HUES6 (cell line): ENCODE measurements around the gene U2AF2.

Source experiments
- H3K27ac ChIP-seq: 2 replicates; pipeline ENCODE4 v1.7.0; 2013; ENCODE audit warnings: low read depth, mild to moderate bottlenecking, low read length, inconsistent platforms
- H3K27me3 ChIP-seq: 2 replicates; pipeline ENCODE4 v1.6.1; 2013; ENCODE audit warnings: low read length; ENCODE audit not compliant: control insufficient read depth, insufficient read depth
- H3K36me3 ChIP-seq: 2 replicates; pipeline ENCODE4 v1.6.1; 2013; ENCODE audit warnings: low read length; ENCODE audit not compliant: control insufficient read depth, insufficient read depth
- H3K4me1 ChIP-seq: 2 replicates; pipeline ENCODE4 v1.6.1; 2013; ENCODE audit warnings: low read length; ENCODE audit not compliant: control insufficient read depth, insufficient read depth
- H3K4me3 ChIP-seq: 2 replicates; pipeline ENCODE4 v1.5.1; 2013; ENCODE audit warnings: low read depth, low read length
- H3K9ac ChIP-seq: one replicate; pipeline ENCODE4 v1.6.1; 2013; ENCODE audit warnings: mild to moderate bottlenecking, low read length
- H3K9me3 ChIP-seq: 2 replicates; pipeline ENCODE4 v1.6.1; 2013; ENCODE audit warnings: low read depth, low read length; ENCODE audit not compliant: control insufficient read depth, insufficient read depth

U2AF2 gene

GRCh38 chr19:55654868-55655647 is at the start of gene U2AF2:
TSS of gene U2AF2 (plus strand) at chr19:55655035. CDS start at chr19:55655105, 70 bp downstream.
- peaks cover 25% of the 10 kb centered on the region for H3K4me1 ChIP-seq

GRCh38 chr19:55605207-55605636 is 49.6 kb upstream of the U2AF2 start:
- Histone ChIP-seq H3K27ac (peak overlapping the region; percentile 64; the same call in 1 of the 2 replicates), H3K27me3 (no peaks in the 10 kb centered on the region), H3K4me1 (peaks cover 13% of the 10 kb centered on the region), H3K9me3 (no peaks in the 10 kb centered on the region), H3K36me3 (peaks cover 15% of the 10 kb centered on the region; the same call in 1 of the 2 replicates), H3K4me3 (peak overlapping the region; percentile 66), H3K9ac (peak overlapping the region; percentile 71)

More at GRCh38 chr19:55654868-55655647, at the start of gene U2AF2:
- H3K36me3 ChIP-seq: peaks cover 22% of the 10 kb centered on the region
- peak within 1 kb of the TSS; percentile 99 for H3K9ac ChIP-seq
- peak within 1 kb of the TSS; percentile 97 for H3K4me3 ChIP-seq
- no peaks in the 10 kb centered on the region for H3K9me3 ChIP-seq
- H3K27me3 ChIP-seq: no peaks in the 10 kb centered on the region
- peak within 1 kb of the TSS; percentile 100 for H3K27ac ChIP-seq

GRCh38 chr19:55605637-55606470 is 49.0 kb upstream of the U2AF2 start, which contains the start of gene ZNF865:
TSS of gene ZNF865 (plus strand) at chr19:55605647. CDS start at chr19:55613619, 7,972 bp downstream.
- peak within 1 kb of the TSS; percentile 74 for H3K9ac ChIP-seq
- no peaks in the 10 kb centered on the region for H3K9me3 ChIP-seq
- peak within 1 kb of the TSS; percentile 77; the same call in 1 of the 2 replicates for H3K27ac ChIP-seq
- H3K27me3 ChIP-seq: no peaks in the 10 kb centered on the region
- peak within 1 kb of the TSS; percentile 77 for H3K4me3 ChIP-seq
- H3K4me1 ChIP-seq: peaks cover 13% of the 10 kb centered on the region
- peaks cover 15% of the 10 kb centered on the region; the same call in 1 of the 2 replicates for H3K36me3 ChIP-seq

DNA sequence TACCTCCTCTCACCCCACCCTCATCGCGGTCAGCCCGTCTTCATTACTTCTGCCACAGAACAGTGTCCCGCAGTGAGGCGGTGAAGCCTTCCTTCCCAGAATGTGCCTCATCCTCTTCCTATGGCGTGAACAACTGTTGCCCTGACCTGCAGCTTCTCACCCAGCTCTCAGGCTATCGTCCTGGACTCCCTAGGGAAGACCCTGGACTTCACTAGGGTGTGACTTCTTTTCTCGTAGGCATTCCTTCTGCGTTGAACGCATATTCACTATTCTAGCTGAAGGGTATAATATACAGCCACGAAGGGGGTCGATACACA is 48.4 kb upstream of the U2AF2 start:
- Histone ChIP-seq H3K27me3 (no peaks in the 10 kb centered on the region), H3K9ac (peak overlapping the region; percentile 53), H3K27ac (no peak overlapping the region), H3K36me3 (peaks cover 15% of the 10 kb centered on the region; the same call in 1 of the 2 replicates), H3K4me3 (peak overlapping the region; percentile 77), H3K9me3 (no peaks in the 10 kb centered on the region), H3K4me1 (peaks cover 13% of the 10 kb centered on the region)

DNA sequence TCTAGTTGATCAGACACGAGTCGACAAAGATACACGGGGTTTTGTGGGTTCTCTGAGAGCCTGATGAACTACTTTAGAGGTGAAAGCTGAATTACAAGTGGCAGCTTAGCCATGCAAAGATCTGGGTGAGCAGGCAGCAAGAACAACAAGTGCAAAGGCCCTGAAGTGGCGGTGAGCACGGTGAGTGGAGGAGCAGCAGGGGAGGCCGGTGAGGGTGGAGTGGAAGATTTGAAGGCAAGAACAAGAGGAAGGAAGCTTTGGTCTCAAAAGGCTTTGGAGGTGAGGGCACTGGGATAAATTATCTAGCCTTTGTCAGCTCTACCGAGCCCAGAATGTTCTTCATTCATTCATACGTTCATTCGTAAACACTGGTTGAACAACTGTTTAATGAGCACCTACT is 48.0 kb upstream of the U2AF2 start:
- Histone ChIP-seq H3K4me1 (peaks cover 13% of the 10 kb centered on the region), H3K9ac (peak overlapping the region; percentile 53), H3K4me3 (peak overlapping the region; percentile 77), H3K27ac (no peak overlapping the region), H3K27me3 (no peaks in the 10 kb centered on the region), H3K9me3 (no peaks in the 10 kb centered on the region), H3K36me3 (peaks cover 15% of the 10 kb centered on the region; the same call in 1 of the 2 replicates)

DNA sequence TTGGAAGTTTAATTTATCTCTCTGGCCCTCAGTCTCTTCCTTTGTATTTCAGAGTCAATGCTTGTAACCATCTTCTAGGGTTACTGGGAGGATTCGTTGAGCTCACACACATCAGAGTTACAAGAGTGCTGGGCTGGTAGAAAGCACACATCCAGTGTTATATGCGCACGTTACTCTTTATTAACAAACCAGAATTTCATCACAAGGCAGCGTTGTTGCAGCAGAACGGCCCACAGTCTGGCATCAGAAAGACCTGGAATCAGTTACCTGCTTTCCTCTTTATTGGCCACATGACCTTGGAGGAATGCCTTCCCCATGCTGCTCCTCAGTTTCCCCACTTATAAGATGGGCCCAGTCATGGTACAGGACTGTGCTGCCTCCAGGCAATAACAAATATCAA is 45.5 kb upstream of the U2AF2 start:
- no peak overlapping the region for H3K4me3 ChIP-seq
- H3K36me3 ChIP-seq: peaks cover 15% of the 10 kb centered on the region; the same call in 1 of the 2 replicates

DNA sequence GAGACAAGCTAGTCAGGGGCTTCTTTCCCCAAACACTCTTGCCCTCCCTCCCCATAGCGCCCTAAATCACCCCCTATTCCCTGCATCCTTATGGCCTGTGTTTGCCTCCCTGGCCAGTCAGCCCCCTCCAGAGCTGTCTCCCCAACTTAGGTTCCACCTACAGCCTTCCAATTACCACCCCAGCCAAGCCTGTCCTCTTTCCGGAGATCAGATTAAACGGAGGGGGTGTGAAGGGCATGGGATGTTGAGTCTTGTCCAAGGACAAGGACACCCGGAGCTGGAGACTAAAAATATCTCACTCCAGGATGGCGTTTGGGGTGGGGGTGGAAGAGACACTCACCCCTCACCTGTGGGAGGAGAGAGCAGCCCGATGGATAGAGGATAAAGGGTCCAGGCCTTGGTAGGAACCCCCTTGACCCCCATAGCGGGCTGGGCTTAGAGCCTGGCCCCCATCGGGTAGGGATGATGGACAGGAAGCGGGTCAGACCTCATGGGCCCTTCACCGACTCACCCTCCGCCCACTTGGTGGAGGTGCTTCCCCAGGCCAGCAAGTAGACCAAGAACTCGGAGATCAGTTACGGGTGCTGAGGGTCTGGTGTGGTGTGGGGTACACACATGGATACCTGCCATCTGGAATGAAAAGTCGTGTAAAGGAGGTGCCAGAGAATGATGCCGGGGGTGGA is 43.4 kb upstream of the U2AF2 start:
- Histone ChIP-seq H3K27me3 (no peaks in the 10 kb centered on the region), H3K4me1 (peaks cover 4% of the 10 kb centered on the region), H3K27ac (no peak overlapping the region), H3K36me3 (peaks cover 31% of the 10 kb centered on the region), H3K9me3 (no peaks in the 10 kb centered on the region), H3K4me3 (no peak overlapping the region), H3K9ac (no peak overlapping the region)

More for the DNA sequence above, 45.5 kb upstream of the U2AF2 start:
- Histone ChIP-seq H3K27ac (no peak overlapping the region), H3K9ac (no peak overlapping the region), H3K4me1 (peaks cover 9% of the 10 kb centered on the region), H3K9me3 (no peaks in the 10 kb centered on the region), H3K27me3 (no peaks in the 10 kb centered on the region)

- Histone ChIP-seq H3K27me3 (no peaks in the 10 kb centered on the region), H3K9me3 (no peaks in the 10 kb centered on the region), H3K27ac (no peak overlapping the region), H3K4me1 (no peaks in the 10 kb centered on the region), H3K4me3 (no peak overlapping the region), H3K36me3 (peaks cover 31% of the 10 kb centered on the region), H3K9ac (no peak overlapping the region)
Measured at GRCh38 chr19:55611983-55612645, 42.7 kb upstream of the U2AF2 start.

GRCh38 chr19:55613396-55613795 is 41.4 kb upstream of the U2AF2 start:
- H3K4me3 ChIP-seq: no peak overlapping the region
- H3K27me3 ChIP-seq: no peaks in the 10 kb centered on the region
- no peaks in the 10 kb centered on the region for H3K9me3 ChIP-seq
- no peak overlapping the region for H3K27ac ChIP-seq
- no peak overlapping the region for H3K9ac ChIP-seq
- peaks cover 36% of the 10 kb centered on the region for H3K36me3 ChIP-seq
- H3K4me1 ChIP-seq: no peaks in the 10 kb centered on the region

DNA sequence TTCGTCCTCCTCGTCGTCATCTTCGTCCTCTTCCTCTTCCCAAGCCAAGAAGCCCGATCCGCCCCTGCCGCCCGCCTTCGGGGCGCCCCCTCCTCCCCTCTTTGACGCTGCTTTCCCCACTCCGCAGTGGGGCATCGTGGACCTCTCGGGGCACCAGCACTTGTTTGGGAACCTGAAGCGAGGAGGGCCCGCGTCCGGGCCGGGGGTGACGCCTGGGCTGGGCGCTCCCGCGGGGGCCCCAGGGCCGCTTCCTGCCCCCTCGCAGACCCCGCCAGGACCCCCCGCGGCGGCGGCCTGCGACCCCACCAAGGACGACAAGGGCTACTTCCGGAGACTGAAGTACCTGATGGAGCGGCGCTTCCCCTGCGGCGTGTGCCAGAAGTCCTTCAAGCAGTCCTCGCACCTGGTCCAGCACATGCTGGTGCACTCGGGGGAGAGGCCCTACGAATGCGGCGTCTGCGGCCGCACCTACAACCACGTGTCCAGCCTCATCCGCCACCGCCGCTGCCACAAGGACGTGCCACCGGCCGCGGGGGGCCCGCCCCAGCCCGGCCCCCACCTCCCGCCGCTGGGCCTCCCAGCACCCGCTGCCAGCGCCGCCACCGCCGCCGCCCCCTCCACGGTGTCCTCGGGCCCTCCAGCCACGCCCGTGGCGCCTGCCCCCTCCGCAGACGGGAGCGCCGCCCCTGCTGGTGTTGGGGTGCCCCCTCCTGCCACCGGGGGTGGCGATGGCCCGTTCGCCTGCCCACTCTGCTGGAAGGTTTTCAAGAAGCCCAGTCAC is 40.7 kb upstream of the U2AF2 start:
- no peak overlapping the region for H3K27ac ChIP-seq
- H3K9me3 ChIP-seq: no peaks in the 10 kb centered on the region
- H3K4me1 ChIP-seq: no peaks in the 10 kb centered on the region
- H3K27me3 ChIP-seq: no peaks in the 10 kb centered on the region
- peaks cover 34% of the 10 kb centered on the region for H3K36me3 ChIP-seq
- H3K4me3 ChIP-seq: no peak overlapping the region
- H3K9ac ChIP-seq: no peak overlapping the region
